Measurements from ENCODE around the gene PCDH17. TPM values are rescaled to one million over a fixed set of nuclear protein-coding genes. Genes with fewer than 3 reads are reported as not detected.

The PCDH17 gene
- polyA plus RNA-seq, 3 donors: 17.0 to 18.0 (median 17.3) TPM

GRCh38 chr13:57633141-57633949 lies 1.8 kb downstream of the PCDH17 start:
- DNase-seq: peak; percentile 63

- DNase-seq: no peak
These were observed 2.6 kb downstream of the PCDH17 start for GRCh38 chr13:57633950-57634838.

- no peak for DNase-seq
These were observed 3.3 kb downstream of the PCDH17 start for GRCh38 chr13:57634839-57635165.

- DNase-seq: no peak
These were observed 4.1 kb downstream of the PCDH17 start for GRCh38 chr13:57635541-57636085.

GRCh38 chr13:57636816-57637215 lies 5.3 kb downstream of the PCDH17 start:
- DNase-seq: no peak

- DNase-seq: no peak
These were observed 6.0 kb downstream of the PCDH17 start for GRCh38 chr13:57637515-57637914.

- no peak for DNase-seq
These were observed 6.8 kb downstream of the PCDH17 start for GRCh38 chr13:57638186-57638890.

GRCh38 chr13:57640607-57641006 lies 9.1 kb downstream of the PCDH17 start:
- DNase-seq: no peak

GRCh38 chr13:57641051-57641450 lies 9.5 kb downstream of the PCDH17 start:
- no peak for DNase-seq

- DNase-seq: no peak
These were observed 12.6 kb downstream of the PCDH17 start for GRCh38 chr13:57644106-57644505.

GRCh38 chr13:57653229-57653989 lies 21.9 kb downstream of the PCDH17 start:
- DNase-seq: no peak

GRCh38 chr13:57665481-57665880 lies 33.9 kb downstream of the PCDH17 start:
- DNase-seq: no peak

- DNase-seq: no peak
These were observed 34.8 kb downstream of the PCDH17 start for GRCh38 chr13:57666131-57666953.

GRCh38 chr13:57672168-57672567 lies 40.6 kb downstream of the PCDH17 start:
- no peak for DNase-seq

GRCh38 chr13:57673197-57673596 lies 41.7 kb downstream of the PCDH17 start:
- DNase-seq: peak; percentile 22

- DNase-seq: no peak
These were observed 44.0 kb downstream of the PCDH17 start for GRCh38 chr13:57675526-57675925.

- DNase-seq: no peak
These were observed 49.1 kb downstream of the PCDH17 start for GRCh38 chr13:57680609-57681008.

GRCh38 chr13:57682128-57682716 lies 50.7 kb downstream of the PCDH17 start:
- DNase-seq: no peak

- DNase-seq: no peak
These were observed 67.3 kb downstream of the PCDH17 start for GRCh38 chr13:57698851-57699250.

GRCh38 chr13:57704031-57704430 lies 72.5 kb downstream of the PCDH17 start:
- DNase-seq: no peak
